KMS-11 (cell line): ENCODE measurements around the gene CBY2.

ENCODE experiments used
- H2AFZ ChIP-seq: fragments of 200-600 bp; sonication (generic); 2 replicates; pipeline ENCODE4 v1.6.1; 2016; ENCODE audit warnings: antibody characterized with exemption, mixed run types, low read depth
- H3K27ac ChIP-seq: fragments of 200-600 bp; sonication (generic); 2 replicates; pipeline ENCODE4 v1.6.1; 2016; ENCODE audit warnings: mild to moderate bottlenecking, mixed run types
- H3K27me3 ChIP-seq: fragments of 200-600 bp; sonication (generic); 2 replicates; pipeline ENCODE4 v1.6.1; 2017; ENCODE audit warnings: mild to moderate bottlenecking, low read depth, mixed run types, moderate library complexity; ENCODE audit not compliant: insufficient read depth
- H3K36me3 ChIP-seq: fragments of 200-600 bp; sonication (generic); 2 replicates; pipeline ENCODE4 v1.6.1; 2017; ENCODE audit warnings: mild to moderate bottlenecking, mixed run types; ENCODE audit not compliant: insufficient read depth
- H3K4me1 ChIP-seq: fragments of 200-600 bp; sonication (generic); 2 replicates; pipeline ENCODE4 v1.6.1; 2016; ENCODE audit warnings: mild to moderate bottlenecking, low read depth, mixed run types; ENCODE audit not compliant: poor library complexity, severe bottlenecking
- H3K4me2 ChIP-seq: fragments of 200-600 bp; sonication (generic); 2 replicates; pipeline ENCODE4 v1.7.0; 2016; ENCODE audit warnings: mild to moderate bottlenecking, mixed run types
- H3K4me3 ChIP-seq: fragments of 200-600 bp; sonication (generic); IDR thresholded peaks from 2 replicates; pipeline ENCODE4 v1.6.1; 2017; ENCODE audit warnings: low read depth, low read length, mixed read lengths; ENCODE audit not compliant: insufficient read depth
- H3K79me2 ChIP-seq: fragments of 200-600 bp; sonication (generic); 2 replicates; pipeline ENCODE4 v1.6.1; 2016; ENCODE audit warnings: low read depth, mixed run types; ENCODE audit not compliant: insufficient read depth
- H3K9ac ChIP-seq: fragments of 200-600 bp; sonication (generic); 2 replicates; pipeline ENCODE4 v1.6.1; 2016; ENCODE audit warnings: mild to moderate bottlenecking, mixed run types
- H4K20me1 ChIP-seq: fragments of 200-600 bp; sonication (generic); 2 replicates; pipeline ENCODE4 v1.6.1; 2016; ENCODE audit warnings: mild to moderate bottlenecking, mixed run types; ENCODE audit not compliant: insufficient read depth
- CTCF ChIP-seq: fragments of 200-600 bp; sonication (generic); conservative IDR thresholded peaks from 2 replicates; pipeline ENCODE4 v1.6.1; 2017; ENCODE audit warnings: low read depth, mild to moderate bottlenecking, antibody characterized with exemption, low read length, moderate library complexity, mixed read lengths

Gene CBY2

DNA sequence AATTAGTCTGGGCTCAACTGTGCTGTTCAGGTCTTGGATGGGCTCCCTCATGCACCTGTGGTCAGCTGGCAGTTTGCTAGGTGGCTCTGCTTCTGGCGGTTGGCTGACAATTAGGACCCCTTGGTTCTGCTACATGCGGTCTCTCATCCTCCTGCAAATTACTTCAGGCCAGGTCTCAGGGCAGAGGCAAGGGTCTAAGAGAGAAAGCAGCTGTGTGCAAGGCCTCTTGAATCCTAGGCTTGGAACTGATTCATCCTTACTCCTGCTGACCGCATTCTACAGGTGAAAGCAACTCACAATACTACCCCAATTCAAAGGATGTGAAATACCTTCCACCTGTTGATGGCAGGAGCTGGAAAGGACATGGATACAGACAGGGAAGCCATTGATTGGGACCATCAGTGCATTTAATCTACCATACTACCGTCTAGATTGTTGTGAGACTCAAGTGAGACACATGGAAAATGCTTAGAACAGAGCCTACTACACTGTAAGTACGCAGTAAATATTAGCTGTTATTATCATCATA, 19.1 kb downstream of the CBY2 start:
- Histone ChIP-seq H3K4me3 (no peak overlapping the region), H2AFZ (no peak overlapping the region), H3K27ac (no peak overlapping the region), H3K79me2 (no peaks in the 10 kb centered on the region), H4K20me1 (no peaks in the 10 kb centered on the region), H3K9ac (no peak overlapping the region), H3K27me3 (no peaks in the 10 kb centered on the region), H3K36me3 (no peaks in the 10 kb centered on the region), H3K4me1 (peaks cover 4% of the 10 kb centered on the region), H3K4me2 (no peak overlapping the region)
- TF ChIP-seq CTCF = no peak

GRCh38 chr13:45723798-45724197, 21.7 kb downstream of the CBY2 start:
- H3K27me3 ChIP-seq = no peaks in the 10 kb centered on the region
- no peaks in the 10 kb centered on the region for H3K79me2 ChIP-seq
- H3K4me1 ChIP-seq = no peaks in the 10 kb centered on the region
- H3K9ac ChIP-seq = no peak overlapping the region
- no peak overlapping the region for H3K4me3 ChIP-seq
- TF ChIP-seq CTCF = no peak
- no peak overlapping the region for H3K4me2 ChIP-seq
- H4K20me1 ChIP-seq = no peaks in the 10 kb centered on the region
- no peaks in the 10 kb centered on the region for H3K36me3 ChIP-seq
- H2AFZ ChIP-seq = no peak overlapping the region
- H3K27ac ChIP-seq = no peak overlapping the region

DNA sequence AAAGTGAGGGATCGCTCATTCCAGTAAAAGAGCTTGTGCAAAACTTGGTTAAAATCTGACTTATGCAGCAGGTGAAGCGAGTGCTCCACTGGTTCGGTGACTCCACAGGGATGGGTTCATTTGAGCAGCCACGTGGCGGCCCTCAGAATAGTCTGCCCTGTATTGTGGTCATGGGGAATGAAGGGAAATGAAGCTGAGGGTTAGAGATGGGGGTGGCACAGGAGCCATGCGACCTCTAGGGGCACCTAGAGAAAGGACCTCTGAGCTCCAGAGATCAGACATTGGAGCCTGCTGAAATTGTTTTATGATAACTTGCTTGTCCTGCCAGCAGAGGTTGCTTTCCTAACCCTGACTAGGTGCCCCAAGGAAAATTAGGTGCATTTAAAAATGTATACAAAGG, 26.6 kb downstream of the CBY2 start:
- Histone ChIP-seq H3K4me2 (no peak overlapping the region), H2AFZ (no peak overlapping the region)

GRCh38 chr13:45731455-45731854, 29.3 kb downstream of the CBY2 start:
- Histone ChIP-seq H3K27ac (no peak overlapping the region), H3K4me1 (no peaks in the 10 kb centered on the region), H4K20me1 (no peaks in the 10 kb centered on the region), H3K9ac (no peak overlapping the region), H3K4me2 (no peak overlapping the region), H3K27me3 (no peaks in the 10 kb centered on the region), H3K79me2 (no peaks in the 10 kb centered on the region), H3K4me3 (no peak overlapping the region), H2AFZ (no peak overlapping the region), H3K36me3 (no peaks in the 10 kb centered on the region)
- no peak for TF ChIP-seq CTCF

More for the DNA sequence above, 26.6 kb downstream of the CBY2 start:
- H3K9ac ChIP-seq = no peak overlapping the region
- no peaks in the 10 kb centered on the region for H3K79me2 ChIP-seq
- H3K27me3 ChIP-seq = no peaks in the 10 kb centered on the region
- H4K20me1 ChIP-seq = no peaks in the 10 kb centered on the region
- no peak overlapping the region for H3K4me3 ChIP-seq
- H3K4me1 ChIP-seq = no peaks in the 10 kb centered on the region
- no peak overlapping the region for H3K27ac ChIP-seq
- no peaks in the 10 kb centered on the region for H3K36me3 ChIP-seq
- TF ChIP-seq CTCF = peak; percentile 49
